ENCODE data around the gene CTAG2. TPM values are rescaled to one million over a fixed set of nuclear protein-coding genes. Genes with fewer than 3 reads are reported as not detected.

Gene CTAG2
- total RNA-seq, 1 donor from 2014 or later: not detected

GRCh38 chrX:154661899-154662298 lies 8.5 kb upstream of the CTAG2 start:
- intact Hi-C loops (cut with DNase I): no loop called here
- no peak overlapping the region for H3K27ac ChIP-seq
- no peak overlapping the region for H3K4me3 ChIP-seq
- H3K4me1 ChIP-seq: no peaks in the 10 kb centered on the region
- TF ChIP-seq POLR2A (IDR thresholded peaks at IDR 0.05): no peak
- no peak for TF ChIP-seq POLR2AphosphoS5 (IDR thresholded peaks at IDR 0.05; ENCODE audit: insufficient read depth in 1 of 2, low read depth in 1 of 2)
- no peak for TF ChIP-seq CTCF (IDR thresholded peaks at IDR 0.05)
- no peaks in the 10 kb centered on the region for H3K9me3 ChIP-seq
- no peaks in the 10 kb centered on the region for H3K27me3 ChIP-seq
- no peaks in the 10 kb centered on the region for H3K36me3 ChIP-seq
- no peak for DNase-seq (ENCODE audit: extremely low spot score in 2 of 2)

- no peak for DNase-seq (ENCODE audit: extremely low spot score in 2 of 2)
- no peak overlapping the region for H3K4me3 ChIP-seq
- TF ChIP-seq POLR2A (IDR thresholded peaks at IDR 0.05): no peak
- TF ChIP-seq CTCF (IDR thresholded peaks at IDR 0.05): no peak
- no peak for TF ChIP-seq POLR2AphosphoS5 (IDR thresholded peaks at IDR 0.05; ENCODE audit: insufficient read depth in 1 of 2, low read depth in 1 of 2)
- no peaks in the 10 kb centered on the region for H3K27me3 ChIP-seq
- H3K27ac ChIP-seq: no peak overlapping the region
- intact Hi-C loops (cut with DNase I): no loop called here
- H3K4me1 ChIP-seq: no peaks in the 10 kb centered on the region
- no peaks in the 10 kb centered on the region for H3K36me3 ChIP-seq
- no peaks in the 10 kb centered on the region for H3K9me3 ChIP-seq
These were observed 7.8 kb upstream of the CTAG2 start for GRCh38 chrX:154661170-154661569.

- DNase-seq (ENCODE audit: extremely low spot score in 2 of 2): no peak
- Histone ChIP-seq H3K4me3 (no peak overlapping the region), H3K9me3 (no peaks in the 10 kb centered on the region), H3K27me3 (no peaks in the 10 kb centered on the region), H3K4me1 (no peaks in the 10 kb centered on the region), H3K36me3 (no peaks in the 10 kb centered on the region), H3K27ac (no peak overlapping the region)
- TF ChIP-seq POLR2A (IDR thresholded peaks at IDR 0.05): no peak
- TF ChIP-seq POLR2AphosphoS5 (IDR thresholded peaks at IDR 0.05; ENCODE audit: insufficient read depth in 1 of 2, low read depth in 1 of 2): no peak
- no peak for TF ChIP-seq CTCF (IDR thresholded peaks at IDR 0.05)
- intact Hi-C loops (cut with DNase I): no loop called here
These were observed 7.2 kb upstream of the CTAG2 start for GRCh38 chrX:154660541-154660940.

GRCh38 chrX:154658957-154659356 lies 5.6 kb upstream of the CTAG2 start:
- no peaks in the 10 kb centered on the region for H3K4me1 ChIP-seq
- H3K4me3 ChIP-seq: no peak overlapping the region
- intact Hi-C loops (cut with DNase I): no loop called here
- no peaks in the 10 kb centered on the region for H3K27me3 ChIP-seq
- no peaks in the 10 kb centered on the region for H3K36me3 ChIP-seq
- H3K27ac ChIP-seq: no peak overlapping the region
- no peak for DNase-seq (ENCODE audit: extremely low spot score in 2 of 2)
- H3K9me3 ChIP-seq: no peaks in the 10 kb centered on the region
- no peak for TF ChIP-seq CTCF (IDR thresholded peaks at IDR 0.05)

GRCh38 chrX:154658187-154658586 lies 4.8 kb upstream of the CTAG2 start:
- Histone ChIP-seq H3K27ac (no peak overlapping the region), H3K36me3 (no peaks in the 10 kb centered on the region), H3K27me3 (no peaks in the 10 kb centered on the region), H3K9me3 (no peaks in the 10 kb centered on the region), H3K4me3 (no peak overlapping the region), H3K4me1 (no peaks in the 10 kb centered on the region)
- intact Hi-C loops (cut with DNase I): no loop called here
- DNase-seq (ENCODE audit: extremely low spot score in 2 of 2): peak in 1 of 2 donors; percentile 40
- TF ChIP-seq CTCF (IDR thresholded peaks at IDR 0.05) (no peak), POLR2AphosphoS5 (IDR thresholded peaks at IDR 0.05; ENCODE audit: insufficient read depth in 1 of 2, low read depth in 1 of 2) (no peak), POLR2A (IDR thresholded peaks at IDR 0.05) (no peak)

Measured in vagina (tissue), 2 donors.